Stimulated activated CD8-positive, alpha-beta memory T cell treated with anti-CD3 and anti-CD28 coated beads, Interleukin-4, amount 100 ng/mL, for 24 hours (primary cell): Measurements from ENCODE around the gene AFM.

ENCODE experiments used
- DNase-seq: peaks from one replicate; pipeline ENCODE4 v3.0.0-alpha.2; 2020; ENCODE audit warnings: low read depth

The AFM gene

GRCh38 chr4:73450398-73451004, 31.0 kb upstream of the AFM start:
- no peak for DNase-seq

- no peak for DNase-seq
These were observed 30.1 kb upstream of the AFM start for GRCh38 chr4:73451404-73451803.

- DNase-seq: no peak
These were observed 29.4 kb upstream of the AFM start for GRCh38 chr4:73451981-73452747.

GRCh38 chr4:73452953-73453700, 28.4 kb upstream of the AFM start:
- no peak for DNase-seq

GRCh38 chr4:73453701-73454005, 27.9 kb upstream of the AFM start:
- DNase-seq: no peak

- no peak for DNase-seq
These were observed 26.6 kb upstream of the AFM start for GRCh38 chr4:73454920-73455319.

GRCh38 chr4:73456177-73457022, 25.1 kb upstream of the AFM start:
- DNase-seq: no peak

- no peak for DNase-seq
These were observed 23.1 kb upstream of the AFM start for GRCh38 chr4:73458184-73459047.

GRCh38 chr4:73459048-73459421, 22.5 kb upstream of the AFM start:
- no peak for DNase-seq

GRCh38 chr4:73460913-73461522, 20.5 kb upstream of the AFM start:
- no peak for DNase-seq

GRCh38 chr4:73468170-73468569, 13.4 kb upstream of the AFM start:
- DNase-seq: no peak

- no peak for DNase-seq
These were observed 10.8 kb upstream of the AFM start for GRCh38 chr4:73470728-73471127.

GRCh38 chr4:73477176-73477575, 4.4 kb upstream of the AFM start:
- DNase-seq: no peak

- DNase-seq: no peak
These were observed 2.2 kb upstream of the AFM start for GRCh38 chr4:73479323-73479722.

GRCh38 chr4:73485085-73485484, 3.5 kb downstream of the AFM start:
- DNase-seq: no peak

- no peak for DNase-seq
These were observed 4.1 kb downstream of the AFM start for GRCh38 chr4:73485596-73485995.

- DNase-seq: no peak
These were observed 5.0 kb downstream of the AFM start for GRCh38 chr4:73486497-73486896.

GRCh38 chr4:73487233-73487632, 5.7 kb downstream of the AFM start:
- DNase-seq: no peak

- no peak for DNase-seq
These were observed 18.6 kb downstream of the AFM start for GRCh38 chr4:73499996-73500765.

GRCh38 chr4:73501664-73502265, 20.2 kb downstream of the AFM start:
- no peak for DNase-seq
